ENCODE data around the gene PPM1D.
"Not testable (repeated sequence)": the region's sequence is repeated elsewhere in the genome, so short reads cannot be mapped to it uniquely, and the experiment has no call there.

DNA sequence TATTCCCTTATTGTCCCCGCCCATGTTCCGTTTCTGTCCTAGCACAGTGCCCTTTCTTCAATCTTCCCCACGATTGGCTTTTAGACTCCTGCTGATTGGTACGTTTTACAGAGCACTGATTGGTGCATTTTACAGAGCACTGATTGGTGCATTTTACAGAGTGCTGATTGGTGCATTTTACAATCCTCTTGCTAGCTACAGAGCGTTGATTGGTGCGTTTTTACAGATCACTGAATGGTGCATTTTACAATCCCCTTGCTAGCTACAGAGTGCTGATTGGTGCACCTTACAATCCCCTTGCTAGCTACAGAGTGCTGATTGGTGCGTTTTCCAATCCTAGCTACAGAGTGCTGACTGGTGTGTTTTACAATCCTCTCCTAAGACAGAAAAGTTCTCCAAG is 74.6 kb downstream of the PPM1D start:
- TF ChIP-seq, protein P1, sequence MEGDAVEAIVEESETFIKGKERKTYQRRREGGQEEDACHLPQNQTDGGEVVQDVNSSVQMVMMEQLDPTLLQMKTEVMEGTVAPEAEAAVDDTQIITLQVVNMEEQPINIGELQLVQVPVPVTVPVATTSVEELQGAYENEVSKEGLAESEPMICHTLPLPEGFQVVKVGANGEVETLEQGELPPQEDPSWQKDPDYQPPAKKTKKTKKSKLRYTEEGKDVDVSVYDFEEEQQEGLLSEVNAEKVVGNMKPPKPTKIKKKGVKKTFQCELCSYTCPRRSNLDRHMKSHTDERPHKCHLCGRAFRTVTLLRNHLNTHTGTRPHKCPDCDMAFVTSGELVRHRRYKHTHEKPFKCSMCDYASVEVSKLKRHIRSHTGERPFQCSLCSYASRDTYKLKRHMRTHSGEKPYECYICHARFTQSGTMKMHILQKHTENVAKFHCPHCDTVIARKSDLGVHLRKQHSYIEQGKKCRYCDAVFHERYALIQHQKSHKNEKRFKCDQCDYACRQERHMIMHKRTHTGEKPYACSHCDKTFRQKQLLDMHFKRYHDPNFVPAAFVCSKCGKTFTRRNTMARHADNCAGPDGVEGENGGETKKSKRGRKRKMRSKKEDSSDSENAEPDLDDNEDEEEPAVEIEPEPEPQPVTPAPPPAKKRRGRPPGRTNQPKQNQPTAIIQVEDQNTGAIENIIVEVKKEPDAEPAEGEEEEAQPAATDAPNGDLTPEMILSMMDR (conservative IDR thresholded peaks at IDR 0.05): not testable (repeated sequence)
- TF ChIP-seq EZH2 (IDR thresholded peaks at IDR 0.05; ENCODE audit: low read depth): not testable (repeated sequence)

Data from PC-9 (cell line).